ENCODE measurements around the gene TRIP10. TPM values are rescaled to one million over a fixed set of nuclear protein-coding genes. Genes with fewer than 3 reads are reported as not detected.
"Not testable (repeated sequence)": the region's sequence is repeated elsewhere in the genome, so short reads cannot be mapped to it uniquely, and the experiment has no call there.

The TRIP10 gene
- total RNA-seq, 1 experiment from 2014 or later = 38.7 TPM

DNA sequence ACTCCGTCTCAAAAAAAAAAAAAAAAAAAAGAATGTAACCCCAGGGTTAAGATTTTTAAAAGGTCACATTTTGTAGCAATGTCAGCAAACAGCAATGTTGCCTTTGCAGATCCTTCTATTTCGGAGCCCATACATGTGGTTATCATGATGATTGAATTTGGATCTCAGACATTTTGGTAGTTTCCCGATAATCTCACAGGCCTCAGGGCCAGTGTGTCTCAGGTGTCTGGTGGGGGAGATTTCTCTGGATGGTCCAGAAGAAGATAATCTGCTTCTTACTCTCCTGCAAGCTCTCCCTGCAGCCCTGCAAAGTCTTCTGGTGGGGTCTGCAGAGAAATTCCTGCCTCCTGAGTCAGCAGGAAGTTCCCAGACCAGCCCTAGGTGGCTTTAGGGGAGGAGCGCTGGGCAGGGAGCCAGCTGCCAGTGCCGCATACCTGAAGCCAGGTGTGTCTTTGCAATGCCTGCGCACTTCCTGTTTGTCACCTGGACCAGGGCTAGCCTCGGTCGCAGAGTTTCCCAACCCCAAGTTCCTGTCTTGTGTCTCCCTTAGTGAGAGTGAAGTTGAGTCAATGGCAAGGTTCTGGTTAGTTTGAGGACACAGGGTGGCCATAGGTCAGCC is 26.4 kb downstream of the TRIP10 start:
- DNase-seq (ENCODE audit: low read depth) = peak; percentile 54

- DNase-seq (ENCODE audit: low read depth) = no peak
These were observed 27.0 kb downstream of the TRIP10 start for GRCh38 chr19:6766357-6767080.

DNA sequence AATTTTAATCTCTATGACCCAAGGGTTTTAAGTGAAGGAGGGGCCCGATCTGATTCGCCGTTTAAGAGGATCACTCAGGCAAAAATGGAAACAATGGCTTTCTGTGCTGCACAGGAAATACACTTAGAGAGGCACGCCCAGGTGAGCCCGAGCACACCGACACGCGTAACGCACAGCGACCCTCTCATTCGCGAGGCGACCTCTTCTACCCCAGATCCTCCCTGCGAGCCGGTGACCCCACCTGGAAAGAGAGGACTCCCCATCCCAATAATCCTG is 27.5 kb downstream of the TRIP10 start:
- DNase-seq (ENCODE audit: low read depth) = no peak

DNA sequence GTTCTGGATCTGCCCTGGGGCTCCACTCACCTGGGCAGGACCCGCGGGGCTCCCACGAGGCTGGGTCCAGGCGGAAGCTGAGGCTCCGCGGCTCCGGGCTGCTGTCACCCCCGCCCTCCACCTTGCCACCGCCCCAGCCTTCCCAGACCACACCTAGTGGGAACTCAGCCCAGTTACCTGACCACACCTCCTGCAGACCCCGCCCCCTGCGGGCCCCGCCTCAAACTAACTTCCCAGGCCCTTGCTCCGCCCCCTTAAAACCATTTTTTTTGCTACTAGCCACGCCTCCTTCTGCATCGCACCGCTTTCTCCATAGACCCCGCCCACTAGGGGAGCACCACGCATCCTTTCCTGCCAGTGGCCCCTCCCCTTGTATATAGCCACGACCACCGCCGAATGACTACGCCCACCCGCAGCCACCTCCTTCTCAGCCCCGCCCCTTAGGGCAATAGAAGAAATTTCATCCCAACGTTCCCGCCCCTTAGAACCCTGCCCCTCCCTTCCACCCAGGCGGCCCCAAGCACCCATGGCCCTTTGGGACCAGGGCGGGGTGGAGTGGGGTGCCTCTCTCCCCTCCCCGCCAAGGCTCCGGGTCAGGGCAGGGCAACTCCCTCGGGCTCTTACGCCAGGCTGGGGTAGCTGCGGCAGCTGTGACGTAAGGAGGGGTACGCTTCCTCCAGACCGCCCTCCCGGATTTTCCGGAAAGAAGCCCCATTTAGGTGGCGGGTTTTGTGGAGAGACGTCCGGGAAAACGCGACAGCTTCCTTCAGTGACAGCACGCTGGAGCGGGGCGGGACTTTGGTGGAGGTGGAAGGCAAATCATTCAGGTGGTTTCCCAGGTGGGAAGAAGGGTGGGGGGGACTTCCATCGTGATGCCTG is 28.1 kb downstream of the TRIP10 start, which contains the start of gene SH2D3A:
Gene SH2D3A, minus strand, starts transcription at position 79 of the 879 bp plus-strand sequence. CDS start 3,687 bp downstream, outside the sequence.
- DNase-seq (ENCODE audit: low read depth) = no peak

DNA sequence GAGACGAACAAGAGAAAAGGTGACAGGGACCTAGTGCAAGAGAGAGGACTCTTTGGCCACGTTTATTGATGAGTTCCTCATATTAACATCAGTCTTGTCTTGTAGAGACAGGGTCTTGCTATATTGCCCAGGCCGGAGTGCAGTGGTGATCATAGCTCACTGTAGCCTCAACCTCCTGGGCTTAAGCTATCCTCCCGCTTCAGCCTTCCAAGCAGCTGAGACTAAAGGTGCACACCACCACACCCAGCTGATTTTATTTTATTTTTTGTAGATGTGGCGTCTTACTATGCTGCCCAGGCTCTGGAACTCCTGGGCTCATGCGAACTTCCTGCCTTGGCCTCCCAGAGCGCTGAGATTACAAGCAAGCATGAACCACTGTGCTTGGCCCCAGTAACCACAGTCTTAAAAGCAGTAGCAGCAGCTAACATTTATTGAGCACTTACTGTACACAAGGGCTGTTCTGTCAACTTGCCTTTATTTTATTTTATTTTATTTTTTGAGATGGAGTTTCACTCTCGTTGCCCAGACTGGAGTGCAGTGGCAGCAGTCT is 28.8 kb downstream of the TRIP10 start:
- no peak for DNase-seq (ENCODE audit: low read depth)

DNA sequence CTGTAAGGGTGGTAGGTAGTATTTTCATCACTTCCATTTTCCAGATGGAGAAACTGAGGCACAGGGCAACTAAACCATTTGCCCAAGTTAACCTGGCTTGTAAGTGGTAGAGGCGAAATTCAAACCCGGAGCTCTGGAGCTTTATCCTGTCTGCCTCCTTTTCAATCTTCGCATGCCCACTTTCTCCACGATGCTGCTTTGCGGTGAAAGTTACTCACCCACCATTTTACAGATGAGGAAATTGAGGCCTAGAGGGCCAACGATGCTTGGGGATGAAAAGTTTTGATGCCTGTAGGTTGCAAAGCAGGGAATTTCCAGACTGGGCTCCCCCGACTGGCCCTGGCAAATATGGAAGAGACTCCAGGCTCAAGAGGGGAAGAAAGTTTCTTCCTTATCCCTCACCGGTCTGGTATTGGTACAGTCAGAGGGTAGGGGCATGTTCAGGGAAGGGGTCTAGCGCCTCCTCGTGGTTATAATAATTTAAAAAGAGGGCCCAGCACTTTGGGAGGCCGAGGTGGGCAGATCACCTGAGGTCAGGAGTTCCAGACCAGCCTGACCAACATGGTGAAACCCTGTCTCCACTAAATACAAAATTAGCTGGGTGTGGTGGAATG is 29.6 kb downstream of the TRIP10 start:
- DNase-seq (ENCODE audit: low read depth) = peak; percentile 23

DNA sequence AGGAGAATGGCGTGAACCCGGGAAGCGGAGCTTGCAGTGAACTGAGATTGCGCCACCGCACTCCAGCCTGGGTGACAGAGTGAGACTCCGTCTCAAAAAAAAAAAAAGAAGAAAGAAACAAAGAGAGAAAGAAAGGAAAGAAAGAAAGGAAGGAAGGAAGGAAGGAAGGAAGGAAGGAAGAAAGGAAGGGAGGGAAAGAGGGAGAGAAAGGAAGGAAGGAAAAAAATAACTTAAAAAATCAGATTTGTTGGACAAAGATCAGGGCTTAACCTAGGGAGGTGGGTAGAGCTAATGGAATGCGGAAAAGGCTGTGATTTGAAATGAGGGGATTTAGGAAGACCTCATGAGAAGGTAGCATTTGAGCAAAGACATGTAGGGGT is 32.2 kb downstream of the TRIP10 start:
- DNase-seq (ENCODE audit: low read depth) = not testable (repeated sequence)

DNA sequence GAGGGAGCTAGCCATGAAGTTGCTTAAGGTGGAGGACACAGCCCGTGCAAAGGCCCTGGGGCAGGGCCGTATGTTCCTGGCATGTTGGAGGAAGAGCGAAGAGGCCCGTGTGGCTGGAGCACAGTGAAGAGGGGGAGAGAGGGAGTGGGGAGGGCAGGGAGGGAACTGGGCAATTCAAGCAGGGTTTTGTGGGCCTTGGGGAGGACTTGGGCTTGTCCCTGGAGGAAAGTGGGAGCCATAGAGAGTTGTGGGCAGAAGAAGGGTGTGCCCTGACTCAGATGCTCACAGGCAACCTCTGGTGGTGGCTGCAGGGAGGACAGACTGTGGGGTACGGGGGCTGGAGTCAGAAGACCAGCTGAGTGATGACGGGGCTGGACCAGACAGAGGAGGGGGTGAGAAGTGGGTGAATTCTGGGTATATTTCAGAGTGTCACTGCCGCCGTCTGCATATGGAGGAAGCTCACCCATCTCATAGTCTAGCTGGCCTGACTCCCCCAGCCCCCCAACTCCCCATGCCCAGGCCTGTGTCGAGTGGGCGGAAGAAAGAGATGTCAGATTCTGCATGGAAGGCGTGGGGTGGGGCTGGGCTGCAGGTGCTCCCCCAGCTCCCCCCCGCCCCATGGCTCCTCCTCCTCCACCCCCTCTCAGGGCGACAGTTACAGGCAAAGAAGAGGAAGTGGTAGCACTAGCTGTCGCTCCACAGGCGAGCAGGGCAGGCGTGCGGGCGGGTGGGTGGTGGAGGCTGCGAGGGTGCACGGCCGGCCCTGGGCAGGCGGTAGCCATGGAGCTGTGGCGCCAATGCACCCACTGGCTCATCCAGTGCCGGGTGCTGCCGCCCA is 32.8 kb downstream of the TRIP10 start, which contains the start of gene VAV1:
Gene VAV1, plus strand, starts transcription at position 681 of the 838 bp plus-strand sequence. Its CDS starts 100 bp downstream, at position 781.
- DNase-seq (ENCODE audit: low read depth) = no peak

GRCh38 chr19:6772866-6773322 is 33.4 kb downstream of the TRIP10 start:
- DNase-seq (ENCODE audit: low read depth) = no peak

DNA sequence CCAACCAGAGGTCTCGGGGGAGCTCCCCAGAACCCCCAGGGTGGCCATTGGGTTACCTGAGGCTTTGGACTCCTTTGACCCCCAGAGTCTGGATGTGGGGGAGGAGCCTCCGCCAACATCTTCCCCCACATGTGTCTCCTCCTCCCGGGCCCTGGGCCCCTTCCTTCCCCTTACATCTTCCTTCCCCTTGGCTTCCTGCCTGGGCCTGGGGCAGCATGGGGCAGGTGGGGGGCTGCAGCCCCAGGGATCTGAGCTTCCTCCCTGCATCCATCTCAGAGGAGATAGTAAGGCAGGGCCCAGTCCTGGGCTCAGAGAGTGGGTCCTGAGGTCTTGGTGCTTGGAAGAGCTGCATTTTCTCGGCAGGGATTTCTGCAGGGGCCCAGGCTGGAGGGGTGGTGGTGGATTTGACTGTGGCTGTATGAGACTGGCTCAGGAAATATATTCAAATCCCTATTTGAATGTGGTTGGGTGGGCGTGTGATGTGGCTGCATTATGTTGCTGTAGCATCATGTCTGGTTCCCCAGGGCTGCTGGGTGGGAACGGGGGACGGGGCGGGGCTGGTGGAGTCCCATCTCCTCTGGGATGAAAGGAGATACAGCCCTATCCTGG is 33.9 kb downstream of the TRIP10 start:
- no peak for DNase-seq (ENCODE audit: low read depth)

GRCh38 chr19:6774821-6775707 is 35.6 kb downstream of the TRIP10 start:
- DNase-seq (ENCODE audit: low read depth) = no peak

GRCh38 chr19:6776045-6776444 is 36.6 kb downstream of the TRIP10 start:
- DNase-seq (ENCODE audit: low read depth) = not testable (repeated sequence)

DNA sequence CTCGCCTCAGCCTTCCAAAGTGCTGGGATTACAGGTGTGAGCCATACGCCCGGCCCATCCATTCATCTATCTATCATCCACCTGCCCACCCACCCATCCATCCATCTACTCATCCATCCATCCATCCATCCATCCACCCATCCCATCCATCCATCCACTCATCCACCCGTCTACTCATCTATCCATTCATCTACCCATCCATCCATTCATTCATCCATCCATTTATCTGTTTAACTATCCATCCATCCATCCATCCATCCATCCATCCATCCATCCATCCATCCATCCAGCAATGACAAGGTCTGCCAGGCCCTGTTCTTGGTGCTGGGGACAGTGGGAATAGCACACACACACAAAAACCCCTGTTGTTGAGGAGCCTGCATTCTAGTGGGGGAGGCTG is 37.5 kb downstream of the TRIP10 start:
- no peak for DNase-seq (ENCODE audit: low read depth)

DNA sequence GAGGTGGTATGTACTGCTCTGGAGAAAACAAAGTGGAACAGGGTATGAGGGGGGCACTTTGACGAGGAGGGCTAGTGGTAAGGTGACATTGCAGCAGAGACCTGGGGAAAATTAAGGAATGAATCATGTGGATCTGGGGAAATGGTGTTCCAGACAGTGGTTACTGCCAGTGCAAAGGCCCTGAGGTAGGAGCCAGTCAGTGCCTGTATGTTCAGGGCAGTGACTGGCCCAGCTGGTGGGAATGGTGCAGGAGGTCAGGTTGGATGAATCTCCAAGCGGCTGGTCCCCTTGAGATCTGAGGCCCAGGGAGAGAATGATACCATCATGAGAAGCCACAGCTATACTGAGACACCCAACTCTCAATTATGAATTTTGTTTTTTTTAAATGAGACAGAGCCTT is 38.0 kb downstream of the TRIP10 start:
- DNase-seq (ENCODE audit: low read depth) = no peak

DNA sequence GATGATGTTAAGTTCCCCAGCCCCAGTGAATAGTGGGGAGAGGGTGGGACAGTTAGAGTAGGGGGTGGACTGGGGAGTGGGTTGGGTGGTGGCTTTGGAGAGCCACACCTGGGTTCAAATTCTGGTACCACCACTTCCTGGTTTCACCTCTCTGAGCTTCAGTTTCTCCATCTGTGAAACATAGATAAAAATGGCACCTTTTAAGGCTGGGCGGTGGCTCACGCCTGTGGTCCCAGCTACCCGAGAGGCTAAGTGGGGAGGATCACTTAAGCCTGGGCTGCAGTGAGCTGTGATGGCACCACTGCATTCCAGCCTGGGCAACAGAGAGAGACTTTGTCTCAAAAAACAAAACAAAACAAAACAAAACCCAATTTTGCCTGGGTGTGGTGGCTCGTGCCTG is 38.9 kb downstream of the TRIP10 start:
- DNase-seq (ENCODE audit: low read depth) = no peak

GRCh38 chr19:6779206-6779605 is 39.7 kb downstream of the TRIP10 start:
- DNase-seq (ENCODE audit: low read depth) = peak; percentile 50

GRCh38 chr19:6787393-6787792 is 47.9 kb downstream of the TRIP10 start:
- no peak for DNase-seq (ENCODE audit: low read depth)

GRCh38 chr19:6788896-6789295 is 49.4 kb downstream of the TRIP10 start:
- no peak for DNase-seq (ENCODE audit: low read depth)
